Activated naive CD4-positive, alpha-beta T cell (primary cell): ENCODE measurements around the gene THSD4.

ENCODE experiments used
- DNase-seq, 4 experiments: peaks; one replicate each; lab custom pipeline; 2025; lab: John Stamatoyannopoulos, UW

The THSD4 gene

GRCh38 chr15:71687902-71688508 is 572.7 kb downstream of the THSD4 start:
- DNase-seq: no peak

GRCh38 chr15:71688509-71689094 is 573.3 kb downstream of the THSD4 start:
- DNase-seq: no peak

- DNase-seq: no peak
Measured at GRCh38 chr15:71691081-71691457, 575.8 kb downstream of the THSD4 start.

GRCh38 chr15:71691458-71692417 is 576.5 kb downstream of the THSD4 start:
- no peak for DNase-seq

- no peak for DNase-seq
Measured at GRCh38 chr15:71697236-71697635, 582.0 kb downstream of the THSD4 start.

- DNase-seq: no peak
Measured at GRCh38 chr15:71698030-71698429, 582.8 kb downstream of the THSD4 start.

- no peak for DNase-seq
Measured at GRCh38 chr15:71698742-71699141, 583.5 kb downstream of the THSD4 start.

GRCh38 chr15:71699977-71700376 is 584.7 kb downstream of the THSD4 start:
- DNase-seq: no peak

- DNase-seq: no peak
Measured at GRCh38 chr15:71701808-71702207, 586.5 kb downstream of the THSD4 start.

GRCh38 chr15:71702496-71702895 is 587.2 kb downstream of the THSD4 start:
- no peak for DNase-seq

GRCh38 chr15:71705151-71705550 is 589.9 kb downstream of the THSD4 start:
- no peak for DNase-seq

- no peak for DNase-seq
Measured at GRCh38 chr15:71706461-71707229, 591.4 kb downstream of the THSD4 start.

- DNase-seq: no peak
Measured at GRCh38 chr15:71707230-71708050, 592.2 kb downstream of the THSD4 start.

- no peak for DNase-seq
Measured at GRCh38 chr15:71708051-71708429, 592.8 kb downstream of the THSD4 start.

- DNase-seq: no peak
Measured at GRCh38 chr15:71708741-71709140, 593.5 kb downstream of the THSD4 start.

- DNase-seq: no peak
Measured at GRCh38 chr15:71709808-71710418, 594.6 kb downstream of the THSD4 start.

- DNase-seq: no peak
Measured at GRCh38 chr15:71712182-71712581, 596.9 kb downstream of the THSD4 start.

GRCh38 chr15:71713191-71713809 is 598.0 kb downstream of the THSD4 start:
- no peak for DNase-seq

- DNase-seq: no peak
Measured at GRCh38 chr15:71715914-71716313, 600.6 kb downstream of the THSD4 start.

- DNase-seq: no peak
Measured at GRCh38 chr15:71716990-71717389, 601.7 kb downstream of the THSD4 start.
